ENCODE results near the gene MEMO1.

- TF ChIP-seq CTCF (optimal IDR thresholded peaks at IDR 0.05 in 1 of 3, IDR thresholded peaks at IDR 0.05 in 1 of 3, conservative IDR thresholded peaks at IDR 0.05 in 1 of 3; ENCODE audit: extremely low read depth in 1 of 3, insufficient read depth in 2 of 3, low read length in 3 of 3) (no peak), EZH2 (IDR thresholded peaks at IDR 0.05; ENCODE audit: low read length) (no peak)
Measured at GRCh38 chr2:31822587-31822986, 188.2 kb downstream of the MEMO1 start.

Measured in keratinocyte (primary cell).